Stimulated activated CD4-positive, alpha-beta T cell treated with anti-CD3 and anti-CD28 coated beads, Interleukin-4, amount 100 ng/mL, for 1 hour (primary cell): ENCODE data around the gene LRP10.
"Not testable (repeated sequence)": the region's sequence is repeated elsewhere in the genome, so short reads cannot be mapped to it uniquely, and the experiment has no call there.

Experiments used
- DNase-seq: peaks from one replicate; pipeline ENCODE4 v3.0.0-alpha.2; 2020

Gene LRP10

DNA sequence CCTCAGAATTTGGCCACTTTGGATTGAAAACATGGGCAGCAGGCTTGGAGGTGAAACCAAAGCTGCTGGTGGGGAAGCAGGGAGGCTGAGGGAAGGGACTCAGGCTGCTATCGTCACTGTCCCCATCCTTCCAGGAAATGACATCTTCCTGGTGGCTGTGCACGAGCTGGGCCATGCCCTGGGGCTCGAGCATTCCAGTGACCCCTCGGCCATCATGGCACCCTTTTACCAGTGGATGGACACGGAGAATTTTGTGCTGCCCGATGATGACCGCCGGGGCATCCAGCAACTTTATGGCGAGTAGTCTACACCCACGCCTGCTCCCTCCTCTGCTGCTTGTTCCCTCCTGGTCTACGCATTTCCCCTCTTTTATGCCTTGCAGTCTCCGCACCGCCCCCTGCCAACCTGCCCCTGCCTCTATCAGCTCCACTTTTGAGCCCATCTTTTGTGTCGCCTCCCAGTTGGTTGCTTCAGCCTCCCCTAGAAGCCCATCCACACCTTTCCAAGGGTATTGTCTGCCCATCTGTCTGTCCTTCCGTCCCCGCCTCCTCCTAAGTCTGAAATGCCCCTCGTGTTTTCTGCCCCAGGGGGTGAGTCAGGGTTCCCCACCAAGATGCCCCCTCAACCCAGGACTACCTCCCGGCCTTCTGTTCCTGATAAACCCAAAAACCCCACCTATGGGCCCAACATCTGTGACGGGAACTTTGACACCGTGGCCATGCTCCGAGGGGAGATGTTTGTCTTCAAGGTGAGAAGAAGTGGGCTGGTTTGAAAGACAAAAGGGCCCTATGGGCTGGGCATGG lies 28.2 kb upstream of the LRP10 start:
- no peak for DNase-seq

DNA sequence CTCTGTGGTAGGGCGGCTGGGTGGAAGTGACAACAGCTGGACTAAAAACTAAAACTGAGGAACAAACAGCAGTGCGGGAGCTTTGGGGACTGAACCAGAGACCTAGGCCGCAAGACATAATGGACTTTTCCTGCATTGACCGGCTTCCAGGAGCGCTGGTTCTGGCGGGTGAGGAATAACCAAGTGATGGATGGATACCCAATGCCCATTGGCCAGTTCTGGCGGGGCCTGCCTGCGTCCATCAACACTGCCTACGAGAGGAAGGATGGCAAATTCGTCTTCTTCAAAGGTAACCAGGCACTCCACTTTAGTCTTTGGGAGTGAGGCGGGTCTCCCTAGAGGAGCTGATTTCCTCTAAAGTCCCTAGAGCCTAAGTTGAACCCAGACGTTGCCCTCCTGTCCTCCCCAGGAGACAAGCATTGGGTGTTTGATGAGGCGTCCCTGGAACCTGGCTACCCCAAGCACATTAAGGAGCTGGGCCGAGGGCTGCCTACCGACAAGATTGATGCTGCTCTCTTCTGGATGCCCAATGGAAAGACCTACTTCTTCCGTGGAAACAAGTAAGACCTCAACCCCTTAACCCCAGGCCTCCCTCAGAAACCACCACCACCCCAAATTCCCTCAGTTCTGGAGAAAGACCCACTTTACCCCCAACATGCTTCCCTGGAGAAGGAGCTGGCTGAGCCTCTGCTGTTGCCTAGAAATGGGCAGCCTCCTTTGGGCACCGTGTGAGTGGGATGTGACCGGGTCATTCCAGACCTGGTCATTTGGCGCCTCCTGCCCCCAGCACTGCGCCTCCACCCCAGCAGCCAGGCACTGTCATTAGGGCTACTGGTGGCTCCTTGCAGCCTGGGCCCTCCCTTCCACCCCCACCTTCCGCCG lies 27.1 kb upstream of the LRP10 start:
- no peak for DNase-seq

DNA sequence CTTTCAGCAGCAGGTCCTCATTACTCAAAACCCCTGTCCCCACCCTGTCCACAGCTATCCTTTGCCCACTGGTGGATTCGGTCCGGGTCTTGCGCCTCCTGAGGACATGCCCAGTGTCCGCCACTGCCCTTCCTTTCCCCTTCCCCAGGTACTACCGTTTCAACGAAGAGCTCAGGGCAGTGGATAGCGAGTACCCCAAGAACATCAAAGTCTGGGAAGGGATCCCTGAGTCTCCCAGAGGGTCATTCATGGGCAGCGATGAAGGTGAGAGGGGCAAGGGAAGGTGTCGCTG lies 26.5 kb upstream of the LRP10 start:
- DNase-seq, result no peak

DNA sequence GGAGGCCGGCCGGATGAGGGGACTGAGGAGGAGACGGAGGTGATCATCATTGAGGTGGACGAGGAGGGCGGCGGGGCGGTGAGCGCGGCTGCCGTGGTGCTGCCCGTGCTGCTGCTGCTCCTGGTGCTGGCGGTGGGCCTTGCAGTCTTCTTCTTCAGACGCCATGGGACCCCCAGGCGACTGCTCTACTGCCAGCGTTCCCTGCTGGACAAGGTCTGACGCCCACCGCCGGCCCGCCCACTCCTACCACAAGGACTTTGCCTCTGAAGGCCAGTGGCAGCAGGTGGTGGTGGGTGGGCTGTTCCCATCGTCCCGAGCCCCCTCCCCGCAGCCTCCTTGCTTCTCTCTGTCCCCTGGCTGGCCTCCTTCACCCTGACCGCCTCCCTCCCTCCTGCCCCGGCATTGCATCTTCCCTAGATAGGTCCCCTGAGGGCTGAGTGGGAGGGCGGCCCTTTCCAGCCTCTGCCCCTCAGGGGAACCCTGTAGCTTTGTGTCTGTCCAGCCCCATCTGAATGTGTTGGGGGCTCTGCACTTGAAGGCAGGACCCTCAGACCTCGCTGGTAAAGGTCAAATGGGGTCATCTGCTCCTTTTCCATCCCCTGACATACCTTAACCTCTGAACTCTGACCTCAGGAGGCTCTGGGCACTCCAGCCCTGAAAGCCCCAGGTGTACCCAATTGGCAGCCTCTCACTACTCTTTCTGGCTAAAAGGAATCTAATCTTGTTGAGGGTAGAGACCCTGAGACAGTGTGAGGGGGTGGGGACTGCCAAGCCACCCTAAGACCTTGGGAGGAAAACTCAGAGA lies 25.5 kb upstream of the LRP10 start:
- no peak for DNase-seq

DNA sequence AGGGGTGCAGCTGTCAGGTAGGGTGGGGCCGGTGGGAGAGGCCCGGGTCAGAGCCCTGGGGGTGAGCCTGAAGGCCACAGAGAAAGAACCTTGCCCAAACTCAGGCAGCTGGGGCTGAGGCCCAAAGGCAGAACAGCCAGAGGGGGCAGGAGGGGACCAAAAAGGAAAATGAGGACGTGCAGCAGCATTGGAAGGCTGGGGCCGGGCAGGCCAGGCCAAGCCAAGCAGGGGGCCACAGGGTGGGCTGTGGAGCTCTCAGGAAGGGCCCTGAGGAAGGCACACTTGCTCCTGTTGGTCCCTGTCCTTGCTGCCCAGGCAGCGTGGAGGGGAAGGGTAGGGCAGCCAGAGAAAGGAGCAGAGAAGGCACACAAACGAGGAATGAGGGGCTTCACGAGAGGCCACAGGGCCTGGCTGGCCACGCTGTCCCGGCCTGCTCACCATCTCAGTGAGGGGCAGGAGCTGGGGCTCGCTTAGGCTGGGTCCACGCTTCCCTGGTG lies 24.7 kb upstream of the LRP10 start:
- no peak for DNase-seq

DNA sequence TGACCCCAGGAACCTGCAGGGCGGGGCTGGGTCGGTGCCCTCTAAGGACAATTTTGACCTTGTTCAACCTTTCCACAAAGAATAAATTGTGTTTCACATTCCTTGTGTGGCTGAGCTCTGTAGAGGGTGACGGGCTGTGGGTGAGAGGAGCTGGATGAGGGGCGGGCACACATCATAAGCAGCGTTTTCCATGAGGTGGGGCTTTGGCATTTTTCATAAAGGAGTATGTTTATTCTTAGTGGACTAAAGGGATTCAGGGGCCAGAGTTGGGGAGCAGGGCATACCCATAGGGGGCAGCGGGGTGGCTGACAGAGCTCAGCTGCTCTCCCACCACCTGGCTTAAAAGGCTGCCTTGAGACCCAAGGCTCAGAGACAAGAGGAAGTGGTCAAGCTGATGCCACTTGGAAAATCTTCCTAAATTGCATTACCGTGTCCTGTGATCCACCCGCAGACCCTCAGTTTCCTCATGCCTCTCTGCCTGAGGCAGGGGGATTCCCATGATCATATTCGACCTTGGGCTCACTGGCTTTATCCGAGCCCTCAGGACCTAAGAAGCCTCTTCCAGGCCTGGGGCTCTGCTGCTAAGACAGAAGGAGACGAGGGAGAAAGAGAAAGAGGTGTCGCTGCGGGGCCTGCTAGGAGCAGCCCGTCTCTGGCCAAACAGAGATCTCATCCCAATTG lies 23.7 kb upstream of the LRP10 start:
- DNase-seq, result no peak

DNA sequence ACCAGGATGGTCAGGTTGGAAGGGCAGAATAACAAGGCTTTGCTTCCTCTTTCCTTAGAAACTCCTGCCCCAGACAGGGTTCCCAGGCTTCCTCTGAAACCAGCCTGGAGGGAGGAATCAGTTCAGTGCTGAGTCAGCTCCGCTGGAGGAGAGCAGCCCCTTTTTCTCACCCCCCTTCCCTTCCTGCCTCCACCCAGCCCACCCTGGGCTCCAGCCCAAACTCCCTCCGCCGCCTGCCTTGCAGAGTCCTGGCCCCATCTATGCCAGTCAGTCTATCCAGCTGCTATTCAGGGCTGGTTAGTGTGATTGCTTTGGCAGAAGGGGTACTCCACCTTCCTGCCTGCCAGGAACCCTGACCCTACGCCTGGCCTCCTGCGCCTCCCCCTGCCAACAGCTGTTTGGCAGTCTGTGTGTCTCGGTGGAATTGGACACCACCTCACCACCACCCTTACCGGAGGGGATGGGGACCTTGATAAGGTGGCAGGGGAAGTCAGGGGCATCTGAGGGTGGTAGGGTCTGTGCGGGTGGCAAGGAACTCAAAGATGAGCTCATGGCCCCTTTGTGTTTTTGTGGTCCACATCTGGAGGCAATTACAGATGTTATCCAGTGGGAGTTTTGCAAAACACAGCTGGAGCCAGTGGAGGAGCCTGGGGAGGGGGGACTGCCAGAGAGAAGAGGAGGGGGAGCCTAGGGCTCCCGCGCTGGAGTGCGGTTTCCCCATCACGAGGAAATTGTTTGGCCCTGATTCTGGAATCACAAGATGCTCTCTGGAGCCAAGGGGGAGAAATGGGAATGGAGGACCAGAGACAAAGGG lies 23.0 kb upstream of the LRP10 start:
- DNase-seq, result no peak

DNA sequence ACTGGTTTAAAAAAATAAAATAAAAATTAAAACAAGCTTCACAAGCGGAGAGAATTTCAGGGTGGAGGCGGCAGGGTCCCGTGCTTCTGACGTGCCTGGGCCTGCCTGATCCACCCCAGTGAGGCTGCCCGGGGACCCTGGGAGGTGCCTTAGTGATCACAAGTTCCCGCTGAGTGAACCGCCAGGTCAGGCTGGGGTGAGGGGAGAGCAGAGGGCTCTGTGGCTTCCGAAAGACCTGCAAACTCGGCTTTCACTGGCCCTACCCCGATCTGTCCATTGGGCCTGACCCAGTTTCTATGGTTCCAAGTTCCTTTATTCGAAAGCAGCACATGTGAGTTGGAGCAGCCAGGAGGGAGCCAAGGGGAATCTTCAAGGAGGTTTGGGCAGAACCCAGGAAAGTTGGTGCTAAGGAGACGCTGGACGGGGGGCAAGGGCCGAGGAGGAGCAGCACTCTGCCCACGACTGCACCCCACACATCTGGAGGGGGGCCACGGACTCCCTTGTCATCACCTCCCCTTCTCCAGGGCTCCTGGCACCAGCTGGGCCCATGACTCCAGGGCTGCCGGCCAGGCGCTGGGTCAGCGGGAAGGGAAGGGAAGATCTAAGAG lies 22.2 kb upstream of the LRP10 start:
- DNase-seq, result no peak

DNA sequence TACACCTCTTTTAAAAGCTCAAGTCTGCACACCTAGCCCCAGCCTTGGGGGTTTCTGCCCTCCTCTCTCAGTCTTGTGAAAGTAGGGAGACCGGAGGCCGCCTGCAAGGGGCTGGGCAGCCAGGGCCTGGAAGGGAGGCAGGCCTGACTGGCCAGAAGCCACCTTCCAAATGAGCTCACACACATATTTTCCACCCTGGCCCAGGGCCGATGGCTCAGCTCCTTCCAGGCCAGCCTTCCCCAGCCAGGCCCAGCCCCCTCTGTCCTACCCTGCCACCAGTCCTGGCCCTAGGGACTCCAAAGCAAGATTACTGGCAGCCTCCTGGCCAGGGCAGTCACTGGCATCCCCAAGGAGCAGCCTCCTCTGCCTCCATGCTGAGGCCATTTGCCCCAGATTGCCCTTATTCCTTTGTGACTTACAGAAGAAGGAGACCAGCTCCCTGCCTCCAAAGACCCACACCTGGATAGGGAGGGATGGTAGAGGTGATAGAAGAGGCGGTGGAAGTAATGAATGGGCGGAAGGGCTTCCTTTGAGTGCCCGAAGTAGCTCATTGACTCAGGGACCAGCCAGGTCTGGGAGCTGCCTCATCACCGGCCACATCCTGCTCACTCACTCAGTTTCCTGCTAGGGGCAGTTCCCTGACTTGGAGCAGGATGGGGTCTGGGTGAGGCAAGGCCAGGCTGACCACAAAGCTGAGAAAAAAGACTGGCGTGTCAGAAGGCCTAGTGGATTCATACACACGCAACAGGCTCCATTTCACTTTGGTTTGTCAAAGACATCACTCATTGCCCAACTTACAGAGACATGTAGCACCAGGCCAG lies 20.4 kb upstream of the LRP10 start:
- no peak for DNase-seq

DNA sequence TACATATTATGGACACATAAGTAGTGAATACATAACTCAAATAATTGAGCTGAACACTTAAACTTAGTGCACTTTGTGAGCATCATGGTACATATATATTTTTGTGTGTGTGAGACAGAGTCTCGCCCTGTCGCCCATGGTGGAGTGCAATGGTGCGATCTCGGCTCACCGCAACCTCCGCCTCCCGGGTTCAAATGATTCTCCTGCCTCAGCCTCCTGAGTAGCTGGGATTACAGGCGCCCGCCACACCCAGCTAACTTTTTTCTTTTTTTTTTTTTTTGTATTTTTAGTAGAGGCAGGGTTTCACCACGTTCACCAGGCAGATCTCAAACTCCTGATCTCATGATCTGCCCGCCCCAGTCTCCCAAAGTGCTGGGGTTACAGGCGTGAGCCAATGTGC lies 19.4 kb upstream of the LRP10 start:
- not testable (repeated sequence) for DNase-seq

DNA sequence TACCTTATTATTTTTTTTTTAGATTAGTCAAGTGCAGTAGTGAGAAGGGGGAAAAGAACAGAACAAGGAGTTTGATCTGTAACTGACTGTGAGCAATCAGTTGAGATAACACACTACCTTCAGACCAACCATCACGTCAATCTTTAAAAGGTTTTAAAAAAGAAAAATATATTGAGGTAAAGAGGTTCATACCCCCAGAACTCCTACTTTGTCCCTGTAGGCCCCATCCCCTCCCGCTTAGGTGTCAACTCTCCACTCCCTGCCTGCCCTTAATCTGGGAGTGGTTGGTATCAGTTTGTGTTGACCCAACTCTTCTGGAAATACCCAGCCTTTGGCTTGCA lies 19.0 kb upstream of the LRP10 start:
- DNase-seq, result no peak

DNA sequence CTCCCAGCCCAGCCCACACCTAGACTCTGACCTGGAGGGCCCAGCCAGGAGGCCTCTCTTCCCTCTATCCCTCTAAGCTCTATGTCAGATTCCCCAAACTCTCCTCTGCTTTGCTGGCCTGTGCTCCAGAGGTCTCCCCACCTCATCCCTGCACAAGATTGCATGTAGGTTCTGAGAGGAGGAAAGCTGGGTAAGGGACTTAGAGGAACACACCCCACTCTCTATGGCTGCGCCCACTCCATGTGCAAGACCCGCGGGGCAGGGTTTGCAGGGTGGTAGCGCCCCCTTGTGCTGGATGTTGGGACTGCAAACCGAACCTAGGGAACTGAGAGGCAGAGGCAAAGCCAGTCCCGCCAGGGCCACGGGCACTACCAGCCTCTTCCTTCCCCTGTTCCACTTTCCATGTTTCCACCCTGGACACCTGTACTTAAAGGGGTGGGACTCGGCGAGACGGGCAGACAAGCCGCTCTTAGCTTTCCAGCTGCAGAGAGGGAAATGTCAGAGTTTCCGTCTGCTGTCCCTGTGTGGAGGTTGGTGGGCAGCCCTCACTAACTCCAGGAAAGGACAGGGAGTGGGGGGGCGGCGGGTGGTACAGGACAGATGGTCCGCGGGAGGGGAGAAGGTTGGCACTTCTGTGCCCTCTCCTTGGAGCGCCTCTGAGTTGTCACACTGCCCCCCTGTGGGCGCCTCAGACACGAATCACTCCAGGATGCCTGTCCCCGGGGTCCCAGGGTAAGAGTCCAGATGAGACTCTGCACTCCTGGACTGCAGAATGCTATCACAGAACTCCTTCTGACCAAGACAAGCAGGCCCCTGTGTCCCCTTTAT lies 18.4 kb upstream of the LRP10 start:
- peak; percentile 93 for DNase-seq

DNA sequence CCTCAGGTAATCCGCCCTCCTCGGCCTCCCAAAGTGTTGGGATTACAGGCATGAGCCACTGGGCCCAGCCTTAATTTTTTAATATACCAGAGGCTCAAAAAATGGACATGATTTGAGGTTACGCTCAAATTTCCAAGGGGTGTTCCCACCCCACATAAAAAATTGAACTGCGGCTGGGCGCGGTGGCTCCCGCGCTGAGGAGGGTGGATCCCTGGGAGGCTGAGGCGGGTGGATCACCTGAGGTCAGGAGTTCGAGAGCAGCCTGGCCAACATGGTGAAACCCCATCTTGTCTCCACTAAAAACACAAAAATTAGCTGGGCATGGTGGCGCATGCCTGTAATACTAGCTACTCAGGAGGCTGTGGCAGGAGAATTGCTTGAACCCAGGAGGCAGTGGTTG lies 17.2 kb upstream of the LRP10 start:
- not testable (repeated sequence) for DNase-seq

DNA sequence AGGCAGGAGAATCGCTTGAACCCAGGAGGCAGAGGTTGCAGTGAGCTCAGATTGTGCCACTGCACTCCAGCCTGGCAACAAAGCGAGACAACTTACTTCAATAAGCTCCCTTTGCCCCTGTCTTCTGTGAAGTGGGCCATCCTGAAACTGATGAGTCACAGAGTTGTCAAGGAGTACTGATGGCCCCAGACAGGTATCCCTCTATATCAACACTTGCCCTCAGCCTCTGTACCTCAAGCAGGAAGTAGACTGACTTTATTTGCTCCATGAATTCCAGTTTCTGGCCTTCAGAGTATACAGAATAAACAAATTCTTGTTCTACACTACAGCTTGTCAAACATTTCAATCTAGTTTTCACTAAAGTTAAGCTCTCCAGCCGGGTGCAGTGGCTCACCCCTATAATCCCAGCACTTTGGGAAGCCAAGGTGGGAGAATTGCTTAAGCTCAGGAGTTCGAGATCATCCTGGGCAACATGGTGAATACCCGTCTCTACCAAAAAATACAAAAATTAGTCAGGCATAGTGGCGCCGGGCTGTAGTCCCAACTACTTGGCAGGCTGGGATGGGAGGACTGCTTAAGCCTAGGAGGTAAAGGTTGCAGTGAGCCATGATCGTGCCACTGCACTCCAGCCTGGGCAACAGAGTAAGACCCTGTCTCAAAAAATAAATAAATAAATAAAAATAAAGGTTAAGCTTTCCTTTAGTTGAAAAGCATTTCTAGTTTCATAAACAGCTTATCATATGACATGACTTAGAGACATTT lies 16.4 kb upstream of the LRP10 start:
- no peak for DNase-seq

DNA sequence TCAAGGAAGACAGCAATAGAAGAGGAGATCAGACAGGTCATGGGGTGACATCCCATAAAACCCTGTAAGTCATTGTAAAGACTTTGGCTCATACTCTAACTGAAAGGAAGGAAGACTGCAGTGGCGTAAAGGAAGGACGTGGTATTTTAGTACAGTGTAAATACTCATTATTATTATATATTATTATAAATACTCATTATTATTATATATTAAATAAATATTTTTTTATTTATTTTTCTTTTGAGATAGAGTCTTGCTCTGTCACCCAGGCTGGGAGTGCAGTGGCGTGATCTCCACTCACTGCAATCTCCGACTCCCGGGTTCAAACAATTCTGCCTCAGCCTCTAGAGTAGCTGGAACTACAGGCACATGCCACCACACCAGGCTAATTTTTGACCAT lies 15.1 kb upstream of the LRP10 start:
- DNase-seq, result no peak

DNA sequence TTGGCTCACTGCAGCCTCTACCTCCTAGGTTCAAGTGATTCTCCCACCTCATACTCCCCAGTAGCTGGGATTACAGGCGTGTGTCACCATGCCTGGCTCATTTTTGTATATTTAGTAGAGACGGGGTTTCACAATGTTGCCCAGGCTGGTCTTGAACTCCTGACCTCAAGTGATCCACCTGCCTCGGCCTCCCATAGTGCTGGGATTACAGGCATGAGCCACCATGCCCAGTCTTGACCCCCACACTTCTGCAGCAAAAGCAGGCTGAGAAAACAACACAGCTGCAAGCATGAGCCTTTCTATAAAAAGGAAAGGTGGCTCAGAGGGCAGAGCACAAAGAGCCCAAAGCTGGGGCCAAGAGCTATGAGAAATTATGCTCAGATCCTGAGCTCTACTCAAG lies 11.2 kb upstream of the LRP10 start:
- DNase-seq, result not testable (repeated sequence)

DNA sequence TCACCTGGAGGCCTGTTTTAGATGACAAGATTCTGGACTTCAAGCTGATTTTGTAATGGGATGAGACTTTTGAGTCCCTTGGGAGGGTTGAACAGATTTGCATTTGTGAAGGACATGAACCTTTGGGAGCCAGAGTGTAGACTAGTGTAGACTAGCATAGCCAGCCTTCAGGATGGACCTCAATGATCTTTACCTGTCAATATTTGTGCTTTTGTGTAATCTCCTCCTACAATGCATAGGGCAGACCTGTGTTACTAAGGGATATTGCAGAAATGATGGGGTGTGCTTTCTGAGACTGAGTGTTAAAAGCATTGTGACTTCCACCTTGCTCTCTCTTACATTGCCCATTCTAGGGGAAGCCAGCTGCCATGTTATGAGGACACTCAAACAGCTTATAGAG lies 9.9 kb upstream of the LRP10 start:
- no peak for DNase-seq

DNA sequence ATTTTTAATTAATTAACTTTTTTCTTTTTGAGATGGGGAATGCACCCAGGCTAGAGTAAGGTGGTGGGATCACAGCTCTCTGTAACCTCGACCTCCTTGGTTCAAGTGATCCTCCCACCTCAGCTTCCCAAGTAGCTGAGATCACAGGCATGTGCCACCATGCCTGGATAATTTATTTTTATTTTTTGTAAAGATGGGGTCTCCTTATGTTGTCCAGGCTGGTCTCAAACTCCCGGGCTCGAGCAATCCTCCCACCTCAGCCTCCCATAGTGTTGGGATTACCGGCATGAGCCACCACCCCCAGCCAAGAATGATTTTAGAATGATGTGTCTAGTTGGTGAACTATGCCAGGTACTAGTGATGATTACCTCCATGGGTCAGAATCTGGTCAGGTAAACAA lies 6.6 kb upstream of the LRP10 start:
- DNase-seq, result no peak
